GM11168 (cell line): ENCODE results near the gene NUTM2B.
"Not testable (repeated sequence)": the region's sequence is repeated elsewhere in the genome, so short reads cannot be mapped to it uniquely, and the experiment has no call there.

Experiments
- in situ Hi-C: fragments of 300-500 bp; cut with MboI; formaldehyde crosslinking; loops from one replicate; pipeline ENCODE4 v1.12.0; 2022; ENCODE audit warnings: low sequenced_read_pairs; ENCODE audit not compliant: unreplicated experiment

NUTM2B gene, protein sequence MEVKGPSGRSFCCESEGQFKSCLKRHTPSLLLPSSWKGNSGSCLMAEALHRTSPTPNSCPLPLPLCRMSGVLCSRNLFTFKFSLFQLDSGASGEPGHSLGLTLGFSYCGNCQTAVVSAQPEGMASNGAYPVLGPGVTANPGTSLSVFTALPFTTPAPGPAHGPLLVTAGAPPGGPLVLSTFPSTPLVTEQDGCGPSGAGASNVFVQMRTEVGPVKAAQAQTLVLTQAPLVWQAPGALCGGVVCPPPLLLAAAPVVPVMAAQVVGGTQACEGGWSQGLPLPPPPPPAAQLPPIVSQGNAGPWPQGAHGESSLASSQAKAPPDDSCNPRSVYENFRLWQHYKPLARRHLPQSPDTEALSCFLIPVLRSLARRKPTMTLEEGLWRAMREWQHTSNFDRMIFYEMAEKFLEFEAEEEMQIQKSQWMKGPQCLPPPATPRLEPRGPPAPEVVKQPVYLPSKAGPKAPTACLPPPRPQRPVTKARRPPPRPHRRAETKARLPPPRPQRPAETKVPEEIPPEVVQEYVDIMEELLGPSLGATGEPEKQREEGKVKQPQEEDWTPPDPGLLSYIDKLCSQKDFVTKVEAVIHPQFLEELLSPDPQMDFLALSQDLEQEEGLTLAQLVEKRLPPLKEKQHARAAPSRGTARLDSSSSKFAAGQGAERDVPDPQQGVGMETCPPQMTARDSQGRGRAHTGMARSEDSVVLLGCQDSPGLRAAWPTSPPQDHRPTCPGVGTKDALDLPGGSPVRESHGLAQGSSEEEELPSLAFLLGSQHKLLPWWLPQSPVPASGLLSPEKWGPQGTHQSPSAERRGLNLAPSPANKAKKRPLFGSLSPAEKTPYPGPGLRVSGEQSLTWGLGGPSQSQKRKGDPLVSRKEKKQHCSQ

GRCh38 chr10:79702927-79703326, at the start of gene NUTM2B:
TSS of gene NUTM2B (plus strand) at chr10:79703227. CDS start at chr10:79703610, 383 bp downstream.
- in situ Hi-C loops = not testable (repeated sequence)

- in situ Hi-C loops = not testable (repeated sequence)
Observed at GRCh38 chr10:79663287-79663686, 39.7 kb upstream of the NUTM2B start.

DNA sequence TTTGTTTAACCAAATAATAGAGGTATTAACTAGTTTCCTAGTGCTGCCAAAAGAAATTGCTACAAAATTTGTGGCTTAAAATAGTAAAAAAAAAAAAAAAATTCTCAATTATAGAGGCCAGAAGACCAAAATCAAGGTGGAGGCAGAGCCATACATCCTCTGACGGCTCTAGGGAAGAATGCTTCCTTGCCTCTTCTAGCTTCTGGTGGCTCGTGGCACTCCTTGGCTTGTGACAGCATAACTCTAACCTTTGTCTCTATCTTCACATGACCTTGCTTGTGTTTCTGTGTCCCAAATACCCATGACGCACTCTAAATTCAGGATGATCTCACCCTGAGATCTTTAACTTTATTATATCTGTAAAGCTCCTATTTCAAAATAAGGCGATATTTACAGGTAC, 38.3 kb upstream of the NUTM2B start:
- in situ Hi-C loops = not testable (repeated sequence)

DNA sequence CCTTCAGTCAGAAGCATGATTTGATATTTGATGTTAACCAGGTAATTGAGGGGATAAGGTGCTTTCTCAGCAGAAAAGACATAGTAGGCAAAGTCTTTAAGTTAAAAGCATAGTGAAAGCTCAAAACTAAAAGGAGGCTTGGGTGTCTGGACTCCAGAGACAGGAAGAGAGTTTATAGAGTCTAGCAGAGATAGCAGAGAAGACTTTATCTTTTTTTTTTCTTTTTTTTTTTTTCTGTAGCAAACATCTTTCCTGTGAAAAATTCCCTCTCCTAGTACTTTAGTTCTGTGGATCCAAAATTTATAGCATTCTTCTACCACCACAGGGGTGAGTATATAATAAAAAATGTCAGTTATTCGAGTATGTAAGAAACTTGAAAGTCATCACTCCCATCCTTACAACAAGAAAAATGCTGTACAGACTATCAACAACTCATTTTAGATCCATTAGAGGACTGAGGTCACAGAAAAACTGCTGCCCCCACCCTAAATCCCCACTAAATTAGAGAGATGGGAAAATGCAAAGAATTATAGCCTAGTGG, 33.7 kb upstream of the NUTM2B start:
- in situ Hi-C loops = not testable (repeated sequence)

- in situ Hi-C loops = not testable (repeated sequence)
Observed at GRCh38 chr10:79674878-79675277, 28.1 kb upstream of the NUTM2B start.

DNA sequence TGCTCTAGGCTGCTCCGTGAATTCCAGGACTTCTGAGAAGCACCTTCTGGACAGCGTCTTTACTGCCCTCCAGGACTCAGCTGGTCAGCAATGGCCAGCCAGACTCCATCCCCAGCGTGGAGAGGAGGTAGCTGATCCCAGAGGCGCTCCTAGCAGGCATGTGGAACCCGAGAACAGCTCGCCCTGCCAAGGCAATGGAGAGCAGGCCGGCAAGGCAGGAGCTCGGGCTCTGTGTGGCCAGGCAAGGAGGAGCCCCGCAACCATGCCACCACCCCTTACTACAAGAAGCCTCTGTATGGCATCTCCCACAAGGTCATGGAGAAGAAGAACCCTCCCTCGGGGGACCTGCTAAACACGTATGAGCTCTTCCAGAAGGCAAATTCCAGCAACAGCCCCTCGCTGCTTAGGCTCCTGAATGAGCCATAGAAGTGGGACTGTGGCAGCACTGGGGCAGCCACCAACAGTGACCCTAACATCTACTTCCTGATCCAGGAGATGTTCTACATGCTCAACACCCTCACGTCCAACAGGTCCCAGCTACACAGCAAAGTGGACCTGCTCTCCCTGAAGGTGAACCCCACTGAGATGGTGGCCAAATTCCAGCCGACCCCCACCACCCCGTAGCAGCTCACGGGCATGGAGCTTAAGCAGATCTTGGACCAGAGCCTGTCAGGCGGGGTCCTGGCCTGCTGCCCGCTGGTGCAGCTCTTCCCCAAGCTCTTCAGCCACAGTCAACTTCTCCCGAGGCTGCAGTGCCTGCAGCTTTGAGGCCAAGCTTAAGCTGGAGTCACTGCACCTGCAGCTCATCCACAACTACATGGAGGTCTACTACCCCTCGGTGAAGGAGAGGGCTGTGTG, 19.8 kb upstream of the NUTM2B start:
- in situ Hi-C loops = not testable (repeated sequence)

DNA sequence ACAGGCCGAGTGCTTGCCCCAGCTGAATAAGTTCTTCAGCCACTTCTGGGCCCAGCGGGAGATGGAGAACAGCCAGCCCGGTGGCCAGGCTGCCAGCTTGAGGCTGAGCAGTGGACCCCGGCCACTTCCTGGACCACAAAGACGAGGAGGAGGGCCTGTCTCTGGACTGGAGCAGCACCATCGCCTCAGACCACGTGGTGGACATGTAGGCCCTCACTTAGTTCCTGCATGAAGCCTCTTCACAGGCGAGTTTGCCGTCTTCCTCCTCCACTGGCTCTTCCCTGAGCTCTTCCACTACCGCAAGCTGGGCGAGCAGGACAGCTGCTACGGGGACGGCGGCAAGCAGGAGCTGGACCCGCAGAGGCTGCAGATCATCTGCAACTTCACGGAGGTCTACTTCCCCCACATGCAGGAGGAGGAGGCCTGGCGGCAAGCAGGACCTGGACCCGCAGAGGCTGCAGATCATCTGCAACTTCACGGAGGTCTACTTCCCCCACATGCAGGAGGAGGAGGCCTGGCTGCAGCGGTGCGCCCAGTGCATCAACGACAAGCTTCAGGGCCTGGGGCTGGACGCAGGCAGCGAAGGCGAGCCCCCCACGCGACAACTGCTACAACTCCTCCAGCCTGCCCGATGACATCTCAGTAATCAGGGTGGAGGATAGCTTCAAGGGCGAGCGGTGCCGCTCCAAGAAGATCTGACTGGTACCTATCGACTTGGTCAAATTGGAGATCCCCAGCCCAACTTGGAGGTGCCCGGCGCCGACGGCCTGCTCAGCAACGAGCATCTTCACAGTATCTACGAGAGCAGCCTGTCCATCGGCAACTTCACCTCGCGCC, 18.9 kb upstream of the NUTM2B start:
- in situ Hi-C loops = not testable (repeated sequence)

GRCh38 chr10:79685044-79685685, 17.9 kb upstream of the NUTM2B start:
- in situ Hi-C loops = not testable (repeated sequence)

DNA sequence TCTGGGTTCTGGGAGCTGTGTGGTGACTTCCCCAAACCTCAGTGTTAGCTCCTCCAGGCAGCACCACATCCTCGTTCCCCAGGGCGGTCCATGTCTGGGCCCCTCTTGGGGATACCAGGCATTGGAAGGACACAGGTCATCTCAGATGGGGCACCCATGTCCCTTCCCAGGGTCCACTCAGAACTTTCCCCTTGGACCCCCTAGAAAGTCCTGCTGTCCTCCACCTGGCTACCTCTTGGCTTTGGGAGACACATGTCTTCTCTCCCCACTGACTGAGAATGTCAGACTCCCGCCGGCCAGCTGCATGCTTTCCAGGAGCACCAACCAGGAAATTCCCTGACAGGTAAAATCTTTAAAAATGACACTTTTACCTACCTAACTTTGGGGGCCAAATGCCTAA, 16.4 kb upstream of the NUTM2B start:
- in situ Hi-C loops = not testable (repeated sequence)

DNA sequence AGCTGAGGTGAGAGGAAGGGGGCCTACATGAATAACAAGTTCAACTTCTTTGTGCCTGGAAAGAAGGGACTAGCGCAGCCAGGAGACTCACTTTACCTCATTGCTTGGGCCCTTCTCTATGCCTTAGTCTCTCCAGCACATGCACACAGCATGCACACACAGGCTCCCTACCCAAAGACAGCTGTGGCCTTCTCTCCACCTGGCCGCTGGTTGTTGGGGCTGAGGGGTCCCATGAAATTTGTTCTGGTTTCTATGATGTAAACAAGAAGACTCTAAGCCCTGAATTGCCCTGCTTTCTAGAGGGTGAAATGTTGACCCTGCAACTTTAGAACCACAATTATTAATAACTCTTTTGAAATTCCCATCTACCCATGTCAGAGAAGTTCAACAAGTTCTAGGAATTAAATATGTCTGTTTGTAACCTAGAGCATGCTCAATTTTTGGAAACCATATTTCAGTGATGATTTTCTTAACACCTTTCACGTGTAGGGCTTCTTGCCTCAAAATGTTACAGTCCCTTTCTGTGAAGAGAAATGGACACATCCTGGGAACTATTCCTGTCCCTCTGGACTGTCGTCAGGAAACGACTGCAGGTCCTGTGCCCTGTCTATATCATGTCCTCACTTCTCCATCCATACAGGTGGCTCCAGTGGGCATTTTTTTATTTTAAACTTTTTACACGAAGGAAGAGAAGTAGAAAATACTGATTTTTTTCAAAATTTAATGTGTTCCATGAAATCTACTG, 15.4 kb upstream of the NUTM2B start:
- in situ Hi-C loops = not testable (repeated sequence)

- in situ Hi-C loops = not testable (repeated sequence)
Observed at GRCh38 chr10:79688798-79689197, 14.2 kb upstream of the NUTM2B start.

GRCh38 chr10:79696596-79696995, 6.4 kb upstream of the NUTM2B start:
- in situ Hi-C loops = not testable (repeated sequence)

GRCh38 chr10:79697141-79697540, 5.9 kb upstream of the NUTM2B start:
- in situ Hi-C loops = not testable (repeated sequence)

- in situ Hi-C loops = not testable (repeated sequence)
Observed at GRCh38 chr10:79700381-79700944, 2.6 kb upstream of the NUTM2B start.

GRCh38 chr10:79707017-79707416, 4.0 kb downstream of the NUTM2B start:
- in situ Hi-C loops = not testable (repeated sequence)

DNA sequence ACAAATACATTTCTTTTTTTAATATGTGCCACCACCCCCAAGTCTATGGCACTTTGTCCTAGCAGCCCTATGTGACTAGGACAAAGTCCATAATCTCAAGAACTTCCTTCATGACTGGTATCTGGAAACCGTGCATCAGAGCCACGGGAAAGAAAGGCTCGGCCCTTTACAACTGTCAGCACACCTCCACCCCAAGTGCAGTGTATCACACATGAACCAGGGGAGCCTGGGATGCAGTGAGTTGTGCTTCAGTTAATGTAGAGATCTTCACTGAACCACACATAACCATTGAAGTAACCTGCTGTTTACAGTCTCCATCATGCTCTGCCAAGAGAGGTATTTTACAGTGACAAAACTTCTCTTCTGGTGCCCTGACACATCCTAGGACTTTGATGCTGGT, 11.9 kb downstream of the NUTM2B start:
- in situ Hi-C loops = not testable (repeated sequence)

GRCh38 chr10:79716917-79717579, 14.0 kb downstream of the NUTM2B start:
- in situ Hi-C loops = not testable (repeated sequence)
